CD4-positive, alpha-beta T cell treated with Interleukin-4 for 4 hours (primary cell): ENCODE data around the gene PIP4K2C.
"Not testable (repeated sequence)": the region's sequence is repeated elsewhere in the genome, so short reads cannot be mapped to it uniquely, and the experiment has no call there.

Experiments
- DNase-seq: peaks from one replicate; pipeline ENCODE4 v3.0.0-alpha.2; 2020

The PIP4K2C gene

GRCh38 chr12:57611108-57611826 lies 20.3 kb downstream of the PIP4K2C start, which contains the start of gene ARHGEF25:
Gene ARHGEF25, plus strand, starts transcription at chr12:57611435. Its CDS starts 460 bp downstream, at chr12:57611895.
- no peak for DNase-seq

DNA sequence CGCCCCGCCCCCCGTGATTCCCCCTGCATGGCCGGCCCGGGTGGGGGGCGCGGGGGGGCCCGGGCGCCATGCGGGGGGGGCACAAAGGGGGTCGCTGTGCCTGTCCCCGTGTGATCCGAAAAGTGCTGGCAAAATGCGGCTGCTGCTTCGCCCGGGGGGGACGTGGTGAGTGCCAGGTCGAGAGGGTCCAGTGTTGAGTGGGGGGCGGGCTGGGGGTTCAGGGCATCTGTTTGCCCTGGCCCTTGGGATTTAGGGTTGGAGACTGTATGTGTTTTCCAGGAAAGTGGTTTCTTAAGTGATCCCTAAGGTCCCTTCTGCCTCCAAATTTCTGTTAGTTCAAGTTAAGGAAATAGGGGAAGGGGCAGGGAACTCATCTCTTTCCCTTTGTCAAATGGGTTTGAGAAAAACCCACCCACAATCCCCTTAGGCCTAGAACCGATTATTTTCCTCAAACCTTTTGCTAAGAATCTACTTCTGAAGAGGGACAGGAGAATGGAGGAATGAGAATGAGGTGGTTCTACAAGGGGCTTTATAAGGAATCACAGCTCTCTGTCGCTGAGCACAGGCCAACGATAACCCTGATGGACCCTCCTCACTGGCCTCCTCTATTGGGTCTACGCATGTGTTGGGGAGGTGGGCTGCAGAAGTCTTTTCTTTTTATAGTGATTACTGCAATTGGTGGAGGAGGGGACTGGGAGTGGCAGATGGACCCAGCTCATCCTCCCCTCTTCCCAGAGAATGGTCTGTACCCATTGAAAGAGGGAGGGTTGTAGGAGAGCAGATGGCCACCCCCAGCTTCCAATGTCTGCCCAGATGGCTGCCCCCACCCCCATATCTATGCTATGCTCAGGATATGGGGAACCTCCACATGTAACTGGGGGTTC lies 21.1 kb downstream of the PIP4K2C start:
- DNase-seq, result no peak

GRCh38 chr12:57612711-57613426 lies 21.9 kb downstream of the PIP4K2C start:
- DNase-seq, result no peak

GRCh38 chr12:57613427-57614109 lies 22.6 kb downstream of the PIP4K2C start:
- DNase-seq, result no peak

DNA sequence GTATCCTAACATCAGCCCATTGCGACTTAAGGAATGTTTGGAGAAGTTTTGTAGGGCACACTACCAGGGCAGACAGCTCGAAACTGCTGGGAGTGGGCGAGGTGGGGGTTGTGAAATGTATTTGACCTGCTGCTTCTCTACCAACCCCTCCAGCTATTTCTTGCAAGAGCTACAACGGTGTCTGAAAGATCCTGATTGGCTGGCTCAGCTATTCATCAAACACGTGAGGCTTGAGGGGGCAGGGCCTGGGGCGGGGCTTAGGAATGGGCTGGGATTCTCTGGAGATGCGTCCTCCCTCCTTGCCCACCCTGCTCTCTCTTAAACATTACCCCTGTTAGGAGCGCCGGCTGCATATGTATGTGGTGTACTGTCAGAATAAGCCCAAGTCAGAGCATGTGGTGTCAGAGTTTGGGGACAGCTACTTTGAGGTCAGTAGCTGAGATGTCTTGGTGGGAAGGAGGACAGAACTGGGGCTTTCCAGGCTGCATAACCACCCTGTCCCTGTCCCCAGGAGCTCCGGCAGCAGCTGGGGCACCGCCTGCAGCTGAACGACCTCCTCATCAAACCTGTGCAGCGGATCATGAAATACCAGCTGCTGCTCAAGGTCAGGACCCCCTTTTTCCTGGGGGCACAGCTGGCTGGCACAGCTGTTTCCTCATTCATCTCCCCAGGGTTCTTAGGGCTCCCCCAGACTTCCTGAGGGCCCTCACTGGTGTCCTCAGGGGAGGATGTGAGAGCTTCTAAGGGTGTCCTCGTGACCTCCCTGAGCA lies 23.4 kb downstream of the PIP4K2C start:
- DNase-seq, result no peak

DNA sequence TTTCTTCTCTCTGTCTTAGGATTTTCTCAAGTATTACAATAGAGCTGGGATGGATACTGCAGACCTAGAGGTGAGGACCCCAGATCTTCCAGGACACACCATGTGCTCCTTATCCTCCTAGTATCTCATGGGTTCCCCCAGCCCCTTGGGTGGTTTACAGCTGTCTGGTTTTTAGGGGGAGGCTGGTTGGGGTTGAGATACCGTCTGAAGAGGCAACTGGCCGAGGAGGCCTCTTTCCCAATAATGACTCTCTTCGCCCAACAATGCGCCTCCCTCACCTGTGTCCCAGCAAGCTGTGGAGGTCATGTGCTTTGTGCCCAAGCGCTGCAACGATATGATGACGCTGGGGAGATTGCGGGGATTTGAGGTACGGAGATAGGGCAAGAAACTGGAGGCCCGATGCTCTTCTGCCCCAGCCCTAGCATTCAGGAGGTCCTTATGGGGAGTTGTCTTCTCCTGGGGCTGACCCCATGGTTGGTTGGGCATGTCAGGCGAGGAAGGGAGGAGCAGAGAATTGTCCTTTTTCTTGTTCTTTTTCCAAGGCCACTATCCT lies 24.0 kb downstream of the PIP4K2C start:
- no peak for DNase-seq

DNA sequence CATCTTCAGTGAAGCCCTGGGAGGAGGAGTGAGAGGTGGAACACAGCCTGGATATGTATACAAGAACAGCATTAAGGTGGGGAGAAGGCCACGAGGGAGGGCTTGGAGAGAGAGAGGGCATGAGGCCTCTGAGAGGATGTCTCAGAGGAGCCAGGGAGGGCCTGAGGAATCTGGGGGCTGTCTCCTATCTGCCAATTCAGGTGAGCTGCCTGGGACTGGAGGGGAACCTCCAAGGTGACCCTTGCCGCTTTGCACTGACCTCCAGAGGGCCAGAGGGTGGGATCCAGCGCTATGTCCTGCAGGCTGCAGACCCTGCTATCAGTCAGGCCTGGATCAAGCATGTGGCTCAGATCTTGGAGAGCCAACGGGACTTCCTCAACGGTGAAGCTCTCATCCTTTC lies 24.6 kb downstream of the PIP4K2C start:
- no peak for DNase-seq

DNA sequence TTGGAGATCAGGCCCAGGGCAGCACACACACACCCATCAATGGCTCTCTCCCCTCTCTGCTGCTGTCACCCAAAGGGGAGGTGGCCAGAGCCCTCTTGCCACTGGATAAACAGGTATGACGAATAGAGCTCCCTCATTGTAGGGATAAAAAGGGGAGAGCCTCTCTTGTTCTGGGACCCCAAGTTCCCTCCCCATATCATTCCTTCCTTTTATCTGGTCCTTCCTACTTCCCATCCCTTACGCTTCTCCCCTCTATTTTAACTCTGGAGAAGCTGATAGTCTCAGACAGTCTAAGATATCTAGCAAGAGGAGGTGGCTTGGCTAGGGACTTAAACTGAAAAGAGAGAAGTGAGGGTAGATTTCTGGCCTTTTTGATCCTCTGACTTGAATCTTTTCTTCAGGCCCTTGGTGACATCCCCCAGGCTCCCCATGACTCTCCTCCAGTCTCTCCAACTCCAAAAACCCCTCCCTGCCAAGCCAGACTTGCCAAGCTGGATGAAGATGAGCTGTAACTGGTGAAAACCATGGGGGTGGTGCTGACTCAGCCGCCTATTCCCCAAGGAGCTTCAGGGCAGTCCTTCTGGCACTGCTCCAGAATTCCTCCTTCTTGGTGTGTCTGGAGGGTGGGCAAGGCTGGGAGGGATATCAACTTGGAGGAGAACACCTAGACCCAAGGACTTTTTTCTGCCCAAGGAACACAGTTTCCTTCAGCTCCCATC lies 25.6 kb downstream of the PIP4K2C start:
- DNase-seq, result no peak

- no peak for DNase-seq
Observed at GRCh38 chr12:57617942-57618341, 26.9 kb downstream of the PIP4K2C start.

DNA sequence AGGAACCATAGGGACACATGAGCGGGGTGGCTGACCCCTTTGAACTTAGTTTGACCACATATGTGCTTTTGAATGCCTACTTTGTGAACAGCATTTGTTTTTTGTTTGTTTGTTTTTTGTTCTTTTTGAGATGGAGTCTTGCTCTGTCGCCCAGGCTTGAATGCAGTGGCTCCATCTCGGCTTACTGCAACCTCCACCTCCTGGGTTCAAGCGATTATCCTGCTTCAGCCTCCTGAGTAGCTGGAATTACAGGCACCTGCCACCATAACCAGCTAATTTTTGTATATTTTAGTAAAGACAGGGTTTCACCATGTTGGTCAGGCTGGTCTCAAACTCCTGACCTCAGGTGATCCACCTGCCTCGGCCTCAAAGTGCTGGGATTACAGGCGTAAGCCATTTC lies 27.4 kb downstream of the PIP4K2C start:
- not testable (repeated sequence) for DNase-seq

GRCh38 chr12:57618966-57619433 lies 28.0 kb downstream of the PIP4K2C start:
- DNase-seq, result no peak

DNA sequence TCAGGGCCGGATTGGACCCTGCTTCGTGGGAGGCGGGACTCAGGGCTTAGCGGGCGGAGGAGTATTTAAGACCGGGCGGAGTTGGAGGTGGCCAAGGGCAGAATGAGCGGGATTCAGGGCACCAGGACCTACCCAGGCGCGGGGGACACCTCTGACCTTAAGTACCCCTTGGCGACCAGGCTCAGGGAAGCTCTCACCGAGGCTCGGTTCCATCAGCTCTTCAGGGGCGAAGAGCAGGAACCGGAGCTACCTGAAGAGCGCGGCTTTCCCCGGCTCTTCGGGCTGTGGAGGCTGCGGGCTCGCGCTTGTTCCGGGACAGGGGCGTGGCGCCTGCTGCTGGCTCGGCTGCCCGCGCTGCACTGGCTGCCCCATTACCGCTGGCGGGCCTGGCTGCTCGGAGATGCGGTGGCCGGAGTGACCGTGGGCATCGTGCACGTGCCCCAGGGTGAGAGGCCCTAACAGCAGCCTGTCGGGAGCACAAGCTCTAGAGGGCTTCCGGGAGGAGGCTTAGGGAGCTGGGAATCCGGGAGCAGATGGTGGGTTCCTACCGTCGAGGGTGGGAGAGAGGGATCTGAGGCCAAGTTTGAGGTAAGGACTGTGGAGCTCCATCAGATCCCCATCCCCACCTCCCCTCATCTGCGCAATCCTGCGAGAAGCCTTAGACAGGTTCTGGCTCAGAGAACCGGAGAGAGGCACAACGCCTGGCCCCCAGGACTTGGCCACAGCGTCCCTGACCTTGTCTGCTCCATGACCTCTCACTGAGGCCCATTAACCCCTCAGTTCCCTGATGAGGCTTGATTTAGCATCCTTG lies 28.6 kb downstream of the PIP4K2C start:
- no peak for DNase-seq

DNA sequence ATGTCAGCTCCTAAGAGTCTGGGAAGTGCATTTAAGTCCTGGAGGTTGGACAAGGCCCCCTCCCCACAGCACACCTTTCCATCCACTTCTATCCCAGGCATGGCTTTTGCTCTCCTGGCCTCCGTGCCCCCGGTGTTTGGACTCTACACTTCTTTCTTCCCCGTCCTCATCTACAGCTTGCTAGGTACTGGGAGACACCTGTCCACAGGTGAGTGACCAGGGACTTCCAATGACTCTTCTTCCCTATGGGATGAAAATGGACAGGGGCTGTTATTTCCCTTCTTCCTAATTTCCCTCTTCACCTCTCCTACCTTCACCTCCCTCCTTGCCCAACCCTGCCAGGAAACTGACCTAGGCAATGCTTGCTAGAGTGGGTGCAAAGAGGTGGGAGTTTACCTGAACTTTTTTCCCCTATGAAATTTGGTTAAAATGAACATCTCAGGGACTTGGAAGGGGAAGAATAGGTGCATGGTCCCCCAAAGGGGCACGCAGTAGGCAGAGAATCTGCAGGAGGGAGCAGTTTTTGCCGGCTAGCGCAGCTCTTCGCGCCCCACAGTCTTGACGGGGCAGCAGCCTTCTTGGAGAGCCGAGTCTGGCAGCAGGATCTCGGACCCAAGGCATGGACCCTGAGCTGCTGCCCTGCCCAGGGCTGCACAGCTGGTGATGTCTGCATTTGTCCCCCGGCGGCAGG lies 29.4 kb downstream of the PIP4K2C start:
- DNase-seq, result no peak

DNA sequence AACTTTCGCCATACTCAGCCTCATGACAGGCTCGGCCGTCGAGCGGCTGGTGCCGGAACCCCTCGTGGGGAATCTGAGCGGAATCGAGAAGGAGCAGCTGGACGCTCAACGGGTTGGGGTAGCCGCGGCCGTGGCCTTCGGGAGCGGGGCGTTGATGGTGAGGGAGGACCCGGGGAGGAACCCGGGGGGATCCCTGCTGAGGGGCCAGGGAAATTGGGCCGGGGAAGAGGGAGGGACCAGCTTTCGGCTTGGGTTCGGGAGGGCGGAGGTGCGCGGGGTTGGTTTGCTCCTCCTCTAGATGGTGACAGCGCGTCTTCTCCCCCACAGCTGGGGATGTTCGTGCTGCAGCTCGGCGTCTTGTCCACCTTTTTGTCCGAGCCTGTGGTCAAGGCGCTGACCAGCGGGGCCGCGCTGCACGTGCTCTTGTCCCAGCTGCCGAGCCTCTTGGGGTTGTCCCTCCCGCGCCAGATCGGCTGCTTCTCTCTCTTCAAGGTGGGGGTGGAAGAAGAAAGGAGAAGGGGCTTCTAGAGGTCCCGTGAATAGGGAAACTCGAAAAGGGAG lies 30.0 kb downstream of the PIP4K2C start:
- no peak for DNase-seq

- DNase-seq, result peak; percentile 42
Observed at GRCh38 chr12:57621497-57622292, 30.7 kb downstream of the PIP4K2C start.

GRCh38 chr12:57622293-57623245 lies 31.6 kb downstream of the PIP4K2C start:
- no peak for DNase-seq

- no peak for DNase-seq
Observed at GRCh38 chr12:57623385-57623784, 32.4 kb downstream of the PIP4K2C start.
